ENCODE measurements around the gene LAMA3. TPM values are rescaled to one million over a fixed set of nuclear protein-coding genes. Genes with fewer than 3 reads are reported as not detected.

LAMA3 gene
- total and polyA plus RNA-seq, 8 donors, result 2.1 to 13.9 (median 5.1) TPM

GRCh38 chr18:23943104-23943503 lies 253.9 kb downstream of the LAMA3 start:
- intact Hi-C loops (cut with DNase I), result no loop called here

DNA sequence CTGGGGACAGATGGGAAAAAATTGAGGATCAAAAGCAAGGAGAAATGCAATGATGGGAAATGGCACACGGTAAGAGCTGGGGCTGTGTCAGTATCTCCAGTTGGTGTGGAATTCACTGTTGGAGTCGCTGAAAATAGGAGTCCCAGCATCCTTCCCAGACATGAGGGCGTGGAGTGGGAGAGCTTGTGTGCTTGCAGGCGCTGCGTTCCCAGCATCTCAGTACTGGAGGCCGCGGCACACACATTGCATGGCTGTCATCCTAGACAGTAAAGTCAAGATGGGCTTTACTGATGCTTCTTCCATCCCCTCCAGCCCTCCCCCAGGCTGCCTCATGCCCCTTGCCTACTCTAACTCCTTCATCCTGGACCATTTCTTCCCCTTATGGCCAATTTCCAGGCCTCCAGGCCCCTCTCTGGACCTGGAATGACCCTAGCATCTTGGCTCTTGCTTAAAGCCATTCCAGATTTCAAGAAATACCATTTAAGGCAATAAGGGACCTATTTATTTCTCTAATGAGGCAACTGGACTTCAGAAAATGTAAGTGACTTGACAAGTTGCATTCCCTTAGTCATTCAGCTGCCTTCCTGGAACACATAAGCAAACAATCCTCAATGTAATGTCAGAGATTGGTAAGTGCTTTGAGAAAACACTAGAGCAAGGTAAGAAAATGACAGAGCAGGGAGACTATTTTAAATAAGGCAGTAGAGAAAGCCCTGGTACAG lies 254.8 kb downstream of the LAMA3 start:
- DNase-seq (no peak), FAIRE-seq (no peak), ATAC-seq (peak in 1 of 4 donors; percentile 42)
- Histone ChIP-seq H3K4me3 (no peak overlapping the region), H3K27ac (no peak overlapping the region), H3K9me3 (no peaks in the 10 kb centered on the region), H3K27me3 (no peaks in the 10 kb centered on the region), H3K4me1 (no peaks in the 10 kb centered on the region), H3K36me3 (no peaks in the 10 kb centered on the region)
- 94% methylated on average over 7 of the region's 7 CpGs for WGBS, 2 donors
- intact Hi-C loops (cut with DNase I), result no loop called here
- TF ChIP-seq, protein P1, sequence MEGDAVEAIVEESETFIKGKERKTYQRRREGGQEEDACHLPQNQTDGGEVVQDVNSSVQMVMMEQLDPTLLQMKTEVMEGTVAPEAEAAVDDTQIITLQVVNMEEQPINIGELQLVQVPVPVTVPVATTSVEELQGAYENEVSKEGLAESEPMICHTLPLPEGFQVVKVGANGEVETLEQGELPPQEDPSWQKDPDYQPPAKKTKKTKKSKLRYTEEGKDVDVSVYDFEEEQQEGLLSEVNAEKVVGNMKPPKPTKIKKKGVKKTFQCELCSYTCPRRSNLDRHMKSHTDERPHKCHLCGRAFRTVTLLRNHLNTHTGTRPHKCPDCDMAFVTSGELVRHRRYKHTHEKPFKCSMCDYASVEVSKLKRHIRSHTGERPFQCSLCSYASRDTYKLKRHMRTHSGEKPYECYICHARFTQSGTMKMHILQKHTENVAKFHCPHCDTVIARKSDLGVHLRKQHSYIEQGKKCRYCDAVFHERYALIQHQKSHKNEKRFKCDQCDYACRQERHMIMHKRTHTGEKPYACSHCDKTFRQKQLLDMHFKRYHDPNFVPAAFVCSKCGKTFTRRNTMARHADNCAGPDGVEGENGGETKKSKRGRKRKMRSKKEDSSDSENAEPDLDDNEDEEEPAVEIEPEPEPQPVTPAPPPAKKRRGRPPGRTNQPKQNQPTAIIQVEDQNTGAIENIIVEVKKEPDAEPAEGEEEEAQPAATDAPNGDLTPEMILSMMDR (IDR thresholded peaks at IDR 0.05), result no peak

More at GRCh38 chr18:23943104-23943503, 253.9 kb downstream of the LAMA3 start:
- no peak overlapping the region for H3K4me3 ChIP-seq
- no peaks in the 10 kb centered on the region for H3K36me3 ChIP-seq
- TF ChIP-seq, protein P1 (IDR thresholded peaks at IDR 0.05), result no peak
- H3K27ac ChIP-seq, result no peak overlapping the region
- no peak for ATAC-seq
- H3K4me1 ChIP-seq, result no peaks in the 10 kb centered on the region
- 85 to 86% methylated on average over 6 of the region's 6 CpGs for WGBS, 2 donors
- DNase-seq, result no peak
- no peaks in the 10 kb centered on the region for H3K27me3 ChIP-seq
- no peaks in the 10 kb centered on the region for H3K9me3 ChIP-seq
- no peak for FAIRE-seq

GRCh38 chr18:23945416-23946079 lies 256.3 kb downstream of the LAMA3 start:
- H3K36me3 ChIP-seq, result no peaks in the 10 kb centered on the region
- DNase-seq (no peak), ATAC-seq (no peak), FAIRE-seq (no peak)
- H3K4me1 ChIP-seq, result no peaks in the 10 kb centered on the region
- intact Hi-C loops (cut with DNase I), result no loop called here
- no peaks in the 10 kb centered on the region for H3K27me3 ChIP-seq
- TF ChIP-seq, protein P1 (IDR thresholded peaks at IDR 0.05), result no peak
- H3K27ac ChIP-seq, result no peak overlapping the region
- H3K4me3 ChIP-seq, result no peak overlapping the region
- H3K9me3 ChIP-seq, result no peaks in the 10 kb centered on the region
- 79 to 84% methylated on average over 7 of the region's 7 CpGs for WGBS, 2 donors

- intact Hi-C loops (cut with DNase I), result loop anchor here in 1 of 3 donors (10.0 kb wide), 1 partner anchor 165 kb away; no protein-coding TSS in a partner anchor
- no peak for ATAC-seq
- Histone ChIP-seq H3K9me3 (no peaks in the 10 kb centered on the region), H3K4me3 (no peak overlapping the region), H3K27me3 (no peaks in the 10 kb centered on the region), H3K4me1 (no peaks in the 10 kb centered on the region), H3K27ac (no peak overlapping the region), H3K36me3 (no peaks in the 10 kb centered on the region)
- TF ChIP-seq, protein P1 (IDR thresholded peaks at IDR 0.05), result no peak
- DNase-seq, result no peak
- no peak for FAIRE-seq
- WGBS, 2 donors, result 84 to 88% methylated on average over 5 of the region's 5 CpGs
Observed at GRCh38 chr18:23949863-23950262, 260.6 kb downstream of the LAMA3 start.

DNA sequence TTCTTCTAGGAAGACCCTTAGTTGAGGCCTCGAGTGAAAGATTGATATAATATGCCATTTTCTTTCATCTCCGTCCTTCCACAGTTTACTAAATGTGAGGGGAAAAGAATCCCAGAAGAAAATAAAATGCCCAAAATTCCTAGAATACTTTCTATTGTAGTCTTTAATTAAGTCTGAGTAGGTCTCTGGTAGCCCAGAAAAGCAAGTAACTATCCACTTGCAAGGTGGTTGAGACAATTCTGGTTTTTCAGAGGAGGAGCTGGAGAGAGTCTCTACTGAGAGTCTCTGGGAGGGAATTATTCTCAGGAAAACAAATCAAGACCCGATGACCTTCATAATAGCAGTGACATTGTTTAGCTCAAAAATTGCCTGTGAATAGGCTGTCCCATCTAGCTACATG lies 261.4 kb downstream of the LAMA3 start:
- H3K36me3 ChIP-seq, result no peaks in the 10 kb centered on the region
- H3K9me3 ChIP-seq, result no peaks in the 10 kb centered on the region
- H3K27me3 ChIP-seq, result no peaks in the 10 kb centered on the region
- no peak overlapping the region for H3K4me3 ChIP-seq
- FAIRE-seq (no peak), ATAC-seq (no peak), DNase-seq (no peak)
- TF ChIP-seq, protein P1 (IDR thresholded peaks at IDR 0.05), result no peak
- WGBS, 2 donors, result 84 to 86% methylated on average over 3 of the region's 3 CpGs
- intact Hi-C loops (cut with DNase I), result loop anchor here in 1 of 3 donors (10.0 kb wide), 1 partner anchor 164 kb away; no protein-coding TSS in a partner anchor
- H3K27ac ChIP-seq, result no peak overlapping the region
- no peaks in the 10 kb centered on the region for H3K4me1 ChIP-seq
